Fibroblast of lung (primary cell): ENCODE measurements around the gene C19orf67.

Source experiments
- CTCF ChIP-seq, 2 donors: IDR thresholded peaks in 1 of 2; conservative IDR thresholded peaks in 1 of 2; 1 replicate in 1 of 2; 2 replicates in 1 of 2; pipeline ENCODE4 v1.5.1; 2011 to 2012; ENCODE audit warnings: low read length in 2 of 2, control low read depth in 1 of 2, inconsistent platforms in 1 of 2, low read depth in 1 of 2, mild to moderate bottlenecking in 1 of 2
- EZH2 ChIP-seq: IDR thresholded peaks from 2 replicates; pipeline ENCODE4 v1.5.1; 2012; ENCODE audit warnings: low read length, control low read depth, mild to moderate bottlenecking; ENCODE audit errors: missing control alignments

- no peak for TF ChIP-seq EZH2
- TF ChIP-seq CTCF (conservative IDR thresholded peaks at IDR 0.05 in 1 of 2, IDR thresholded peaks at IDR 0.05 in 1 of 2; ENCODE audit: low read depth in 1 of 2, low read length in 2 of 2) = no peak
Measured at GRCh38 chr19:14096272-14096992, 10.8 kb upstream of the C19orf67 start.
